Peyer's patch (tissue), 4 donors: ENCODE data around the gene ERC2.

Source experiments
- POLR2A ChIP-seq, 2 donors: fragments of 450-650 bp; IDR thresholded peaks; one replicate each; pipeline ENCODE4 v1.5.1; 2017; ENCODE audit warnings: antibody characterized with exemption in 2 of 2, mild to moderate bottlenecking in 2 of 2, moderate library complexity in 2 of 2
- TF ChIP-seq, protein P1 (sequence below), 6 experiments: fragments of 450-650 bp in 4 of 6; fragments of 200-600 bp in 2 of 6; sonication (generic) in 1 of 6; IDR thresholded peaks; one replicate each; pipeline ENCODE4 v1.5.1; 2017 to 2019; ENCODE audit warnings: antibody characterized with exemption in 6 of 6, mild to moderate bottlenecking in 3 of 6, moderate library complexity in 1 of 6

DNA sequence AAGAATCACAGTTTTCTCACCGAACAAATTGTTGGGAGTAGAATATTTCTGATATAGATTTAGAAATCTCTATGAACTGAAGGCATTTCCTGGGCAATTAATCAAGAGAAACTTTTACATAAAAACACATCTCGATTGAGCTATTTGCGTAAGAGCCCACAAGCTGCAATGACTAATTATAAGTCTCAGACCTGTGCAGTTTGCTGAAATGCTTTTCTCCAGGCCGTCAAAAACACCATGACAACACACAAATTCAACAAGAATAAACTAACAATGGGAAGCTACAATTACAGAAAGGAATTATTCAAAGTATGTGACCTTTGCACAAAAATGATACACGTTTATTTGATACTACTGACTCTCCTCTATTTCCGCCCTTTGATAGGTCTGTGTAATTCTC lies 499.9 kb downstream of the ERC2 start:
- TF ChIP-seq, protein P1, sequence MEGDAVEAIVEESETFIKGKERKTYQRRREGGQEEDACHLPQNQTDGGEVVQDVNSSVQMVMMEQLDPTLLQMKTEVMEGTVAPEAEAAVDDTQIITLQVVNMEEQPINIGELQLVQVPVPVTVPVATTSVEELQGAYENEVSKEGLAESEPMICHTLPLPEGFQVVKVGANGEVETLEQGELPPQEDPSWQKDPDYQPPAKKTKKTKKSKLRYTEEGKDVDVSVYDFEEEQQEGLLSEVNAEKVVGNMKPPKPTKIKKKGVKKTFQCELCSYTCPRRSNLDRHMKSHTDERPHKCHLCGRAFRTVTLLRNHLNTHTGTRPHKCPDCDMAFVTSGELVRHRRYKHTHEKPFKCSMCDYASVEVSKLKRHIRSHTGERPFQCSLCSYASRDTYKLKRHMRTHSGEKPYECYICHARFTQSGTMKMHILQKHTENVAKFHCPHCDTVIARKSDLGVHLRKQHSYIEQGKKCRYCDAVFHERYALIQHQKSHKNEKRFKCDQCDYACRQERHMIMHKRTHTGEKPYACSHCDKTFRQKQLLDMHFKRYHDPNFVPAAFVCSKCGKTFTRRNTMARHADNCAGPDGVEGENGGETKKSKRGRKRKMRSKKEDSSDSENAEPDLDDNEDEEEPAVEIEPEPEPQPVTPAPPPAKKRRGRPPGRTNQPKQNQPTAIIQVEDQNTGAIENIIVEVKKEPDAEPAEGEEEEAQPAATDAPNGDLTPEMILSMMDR (IDR thresholded peaks at IDR 0.05) = no peak
- no peak for TF ChIP-seq POLR2A (IDR thresholded peaks at IDR 0.05)
